IMR-90 (cell line): Measurements from ENCODE around the gene CTNNA1. TPM values are rescaled to one million over a fixed set of nuclear protein-coding genes. Genes with fewer than 3 reads are reported as not detected.

ENCODE experiments used
- ATAC-seq: fragments of 200-7000 bp; cut with Tn5 transposase; 2 replicates; pipeline ENCODE4 v1.9.1; 2020; ENCODE audit warnings: low read depth, mild to moderate bottlenecking, moderate library complexity
- BruUV-seq: library from RNA; stranded (reverse); fragments of 400-500 nt; replicated peaks from 2 replicates; lab custom pipeline; 2021; lab: Mats Ljungman, UMichigan
- CTCF ChIA-PET: fragments of 300-600 bp; formaldehyde crosslinking; extraction: SDS; loops from one replicate; lab custom pipeline; 2021; ENCODE audit warnings: antibody characterized with exemption; lab: Yijun Ruan, JAX
- POLR2A ChIA-PET: fragments of 300-600 bp; sonication (Branson Sonifier 250); formaldehyde crosslinking; loops from one replicate; lab custom pipeline; 2022; ENCODE audit warnings: antibody characterized with exemption; ENCODE audit not compliant: unreplicated experiment; lab: Charles Lee
- DNase-seq: peaks from one replicate; pipeline ENCODE4 v3.0.0; 2013
- H2AFZ ChIP-seq: replicated peaks from 2 replicates; pipeline ENCODE3; 2013; ENCODE audit warnings: low read length, mild to moderate bottlenecking; ENCODE audit not compliant: poor library complexity
- H2AK5ac ChIP-seq: 2 replicates; pipeline ENCODE4 v1.6.1; 2013; ENCODE audit warnings: low read depth, low read length, inconsistent platforms
- H2AK9ac ChIP-seq: replicated peaks from 2 replicates; pipeline ENCODE3; 2013; ENCODE audit warnings: mild to moderate bottlenecking, low read depth, low read length, moderate library complexity; ENCODE audit not compliant: poor library complexity
- H2BK120ac ChIP-seq: 2 replicates; pipeline ENCODE4 v1.6.1; 2013; ENCODE audit warnings: low read depth, low read length, inconsistent platforms
- H2BK15ac ChIP-seq: 3 replicates; pipeline ENCODE4 v1.6.1; 2013; ENCODE audit warnings: low read depth, low read length, inconsistent platforms
- H2BK20ac ChIP-seq: 2 replicates; pipeline ENCODE4 v1.6.1; 2013; ENCODE audit warnings: low read depth, mild to moderate bottlenecking, inconsistent platforms, low read length, moderate library complexity
- H2BK5ac ChIP-seq: 2 replicates; pipeline ENCODE4 v1.6.1; 2013; ENCODE audit warnings: mild to moderate bottlenecking, low read depth, low read length, inconsistent platforms; ENCODE audit not compliant: poor library complexity, severe bottlenecking
- H3K14ac ChIP-seq: replicated peaks from 2 replicates; pipeline ENCODE4 v1.6.1; 2013; ENCODE audit warnings: low read depth, low read length, inconsistent platforms
- H3K18ac ChIP-seq: 2 replicates; pipeline ENCODE4 v1.6.1; 2013; ENCODE audit warnings: low read depth, low read length, control low read depth
- H3K23ac ChIP-seq: 2 replicates; pipeline ENCODE4 v1.6.1; 2013; ENCODE audit warnings: low read depth, low read length, inconsistent platforms
- H3K27ac ChIP-seq: 2 replicates; pipeline ENCODE4 v1.5.1; 2013; ENCODE audit warnings: mild to moderate bottlenecking, control low read depth, low read length; ENCODE audit not compliant: insufficient read depth
- H3K27me3 ChIP-seq: 2 replicates; pipeline ENCODE4 v1.6.1; 2013; ENCODE audit warnings: low read length; ENCODE audit not compliant: control insufficient read depth, insufficient read depth
- H3K36me3 ChIP-seq: 2 replicates; pipeline ENCODE4 v1.6.1; 2013; ENCODE audit warnings: low read length, mixed read lengths; ENCODE audit not compliant: control insufficient read depth, insufficient read depth
- H3K4ac ChIP-seq: 2 replicates; pipeline ENCODE4 v1.6.1; 2013; ENCODE audit warnings: low read depth, low read length, inconsistent platforms
- H3K4me1 ChIP-seq: 2 replicates; pipeline ENCODE4 v1.6.1; 2013; ENCODE audit warnings: low read length, mixed read lengths; ENCODE audit not compliant: control insufficient read depth, insufficient read depth
- H3K4me2 ChIP-seq: 2 replicates; pipeline ENCODE4 v1.6.1; 2013; ENCODE audit warnings: low read depth, mild to moderate bottlenecking, control low read depth, low read length, moderate library complexity
- H3K4me3 ChIP-seq: 2 replicates; pipeline ENCODE4 v1.5.1; 2013; ENCODE audit warnings: low read depth, mild to moderate bottlenecking, control low read depth, low read length, moderate library complexity; ENCODE audit not compliant: insufficient read depth
- H3K56ac ChIP-seq: 2 replicates; pipeline ENCODE4 v1.6.1; 2013; ENCODE audit warnings: low read length, inconsistent platforms; ENCODE audit not compliant: insufficient read depth; ENCODE audit errors: extremely low read depth
- H3K79me1 ChIP-seq, 2 experiments: 2 replicates each; pipeline ENCODE4 v1.6.1; 2013; ENCODE audit warnings: low read length in 2 of 2, inconsistent platforms in 1 of 2, low read depth in 1 of 2
- H3K9ac ChIP-seq: 2 replicates; pipeline ENCODE4 v1.6.1; 2013; ENCODE audit warnings: low read depth, low read length, control low read depth
- H3K9me1 ChIP-seq: 2 replicates; pipeline ENCODE4 v1.6.1; 2013; ENCODE audit warnings: low read length, inconsistent platforms; ENCODE audit not compliant: insufficient read depth
- H3K9me3 ChIP-seq: 2 replicates; pipeline ENCODE4 v1.6.1; 2013; ENCODE audit warnings: low read length; ENCODE audit not compliant: control insufficient read depth, insufficient read depth
- H4K20me1 ChIP-seq: 2 replicates; pipeline ENCODE4 v1.6.1; 2013; ENCODE audit warnings: low read length, inconsistent platforms; ENCODE audit not compliant: insufficient read depth
- H4K5ac ChIP-seq: 2 replicates; pipeline ENCODE4 v1.6.1; 2013; ENCODE audit warnings: mild to moderate bottlenecking, low read depth, low read length, control low read depth
- H4K8ac ChIP-seq, 2 experiments: 2 replicates each; pipeline ENCODE4 v1.6.1; 2013; ENCODE audit warnings: low read depth in 2 of 2, low read length in 2 of 2, control low read depth in 1 of 2, inconsistent platforms in 1 of 2
- H4K91ac ChIP-seq: 2 replicates; pipeline ENCODE4 v1.6.1; 2013; ENCODE audit warnings: low read depth, low read length, inconsistent platforms; ENCODE audit not compliant: insufficient read depth
- BHLHE40 ChIP-seq: fragments of 150-350 bp; IDR thresholded peaks from 2 replicates; pipeline ENCODE4 v1.6.1; 2016; ENCODE audit warnings: mild to moderate bottlenecking, low read depth, low read length
- CEBPB ChIP-seq: IDR thresholded peaks from 2 replicates; pipeline ENCODE4 v1.6.1; 2012; ENCODE audit warnings: low read depth, low read length, improper control_type of control experiment
- CHD1 ChIP-seq: IDR thresholded peaks from 2 replicates; pipeline ENCODE4 v1.6.1; 2012; ENCODE audit warnings: low read depth, low read length, improper control_type of control experiment
- CTCF ChIP-seq: conservative IDR thresholded peaks from 2 replicates; pipeline ENCODE4 v1.5.1; 2012; ENCODE audit warnings: mild to moderate bottlenecking, low read depth, low read length, improper control_type of control experiment
- FOS ChIP-seq: fragments of 150-350 bp; IDR thresholded peaks from 2 replicates; pipeline ENCODE4 v1.6.1; 2016; ENCODE audit warnings: low read depth, low read length
- MAFK ChIP-seq: IDR thresholded peaks from 2 replicates; pipeline ENCODE4 v1.6.1; 2012; ENCODE audit warnings: low read depth, low read length, improper control_type of control experiment
- MAZ ChIP-seq: IDR thresholded peaks from 2 replicates; pipeline ENCODE4 v1.6.1; 2012; ENCODE audit warnings: low read depth, mild to moderate bottlenecking, low read length, improper control_type of control experiment, moderate library complexity, borderline replicate concordance
- MXI1 ChIP-seq: IDR thresholded peaks from 2 replicates; pipeline ENCODE4 v1.6.1; 2012; ENCODE audit warnings: low read depth, mild to moderate bottlenecking, low read length, moderate library complexity, borderline replicate concordance
- NFE2L2 ChIP-seq: fragments of 150-350 bp; IDR thresholded peaks from 2 replicates; pipeline ENCODE4 v1.6.1; 2016; ENCODE audit warnings: low read depth, mild to moderate bottlenecking, low read length
- POLR2A ChIP-seq: IDR thresholded peaks from 2 replicates; pipeline ENCODE4 v1.6.1; 2012; ENCODE audit warnings: mild to moderate bottlenecking, low read depth, low read length
- RAD21 ChIP-seq: IDR thresholded peaks from 2 replicates; pipeline ENCODE4 v1.6.1; 2012; ENCODE audit warnings: low read length, improper control_type of control experiment
- RCOR1 ChIP-seq: IDR thresholded peaks from 2 replicates; pipeline ENCODE4 v1.6.1; 2012; ENCODE audit warnings: mild to moderate bottlenecking, low read length, improper control_type of control experiment; ENCODE audit not compliant: insufficient replicate concordance
- RFX5 ChIP-seq: IDR thresholded peaks from 2 replicates; pipeline ENCODE4 v1.8.0; 2012; ENCODE audit warnings: low read depth, mild to moderate bottlenecking, low read length, moderate library complexity
- SMC3 ChIP-seq: fragments of 150-350 bp; IDR thresholded peaks from 2 replicates; pipeline ENCODE4 v1.6.1; 2016; ENCODE audit warnings: low read depth, mild to moderate bottlenecking, antibody characterized with exemption, low read length, moderate library complexity
- USF2 ChIP-seq: fragments of 150-350 bp; IDR thresholded peaks from 2 replicates; pipeline ENCODE4 v1.6.1; 2017; ENCODE audit warnings: mild to moderate bottlenecking, antibody characterized with exemption, low read length, low read depth
- WGBS, 2 experiments: methylation state at CpG; one replicate each; pipeline versions ENCODE4 v1.1.5 to v1.1.7; 2013; ENCODE audit warnings: missing lambda C conversion rate in 2 of 2; ENCODE audit not compliant: insufficient read length in 1 of 2; ENCODE audit errors: extremely low coverage in 2 of 2; 5-methylcytosine and 5-hydroxymethylcytosine counted together
- dilution Hi-C: fragments of 300-500 bp; cut with HindIII; formaldehyde crosslinking; loops from one replicate; pipeline ENCODE4 v1.14.3; 2018; ENCODE audit warnings: low sequenced_read_pairs; ENCODE audit not compliant: unreplicated experiment
- in situ Hi-C: fragments of 300-500 bp; cut with MboI; formaldehyde crosslinking; loops from 3 replicates; pipeline ENCODE4 v1.14.3; 2019; ENCODE audit warnings: low sequenced_read_pairs, inconsistent platforms, mixed read lengths
- intact Hi-C: fragments of 100-400 bp; cut with micrococcal nuclease; formaldehyde crosslinking; loops from 2 replicates; pipeline ENCODE4 v1.10.0; 2022
- polyA plus RNA-seq, 3 experiments: library from polyadenylated mRNA; depleted of rRNA; stranded (reverse); fragments of >200 nt; gene quantifications; 2 replicates each; pipeline ENCODE4 v1.2.3, GENCODE V29; 2012; ENCODE audit warnings: low replicate concordance in 1 of 3
- total RNA-seq: library from RNA; depleted of rRNA; stranded (reverse); fragments of >200 nt; gene quantifications from 2 replicates; pipeline ENCODE4 v1.2.3, GENCODE V29; 2012

The CTNNA1 gene
- total and polyA plus RNA-seq, 2 of the 4 experiments (the other 2 are of a cell fraction), result 220 to 471 TPM

GRCh38 chr5:138833726-138834480 is 80.7 kb downstream of the CTNNA1 start:
- H3K9me1 ChIP-seq, result 0 out of 2 replicates have a peak, but pooled peaks cover 3% of the 10 kb centered on the region
- H4K20me1 ChIP-seq, result peaks cover 63% of the 10 kb centered on the region
- DNase-seq (no peak), ATAC-seq (no peak)
- H4K5ac ChIP-seq, result no peak overlapping the region
- WGBS, 2 experiments, result no CpG with 5 or more reads among the region's 3 CpGs
- no peak overlapping the region for H3K14ac ChIP-seq
- H4K8ac ChIP-seq, result no peak overlapping the region
- dilution Hi-C loops (no loop called here), intact Hi-C loops (no loop called here), in situ Hi-C loops (no loop called here)
- no peak overlapping the region for H3K9ac ChIP-seq
- POLR2A ChIA-PET, result no interaction called here
- peaks cover 6% of the 10 kb centered on the region for H3K4me1 ChIP-seq
- no peak overlapping the region for H3K4ac ChIP-seq
- H3K18ac ChIP-seq, result no peak overlapping the region
- H3K4me3 ChIP-seq, result no peak overlapping the region
- H2AK9ac ChIP-seq, result no peak overlapping the region
- H3K36me3 ChIP-seq, result peaks cover 9% of the 10 kb centered on the region
- H2BK20ac ChIP-seq, result no peak overlapping the region
- H3K4me2 ChIP-seq, result no peak overlapping the region
- no peak overlapping the region for H2AFZ ChIP-seq
- CTCF ChIA-PET, result interaction anchor here (0.9 kb wide), 1 partner anchor 14 kb away, joined by 3 read pairs; no protein-coding TSS in a partner anchor
- H3K9me3 ChIP-seq, result no peaks in the 10 kb centered on the region
- H3K23ac ChIP-seq, result no peak overlapping the region
- no peak overlapping the region for H3K27ac ChIP-seq
- H2BK120ac ChIP-seq, result no peak overlapping the region
- H2BK5ac ChIP-seq, result no peak overlapping the region
- H3K56ac ChIP-seq, result no peak overlapping the region
- H2AK5ac ChIP-seq, result no peak overlapping the region
- peaks cover 33 to 76% of the 10 kb centered on the region in 2 experiments for H3K79me1 ChIP-seq
- H4K91ac ChIP-seq, result no peak overlapping the region
- no TSS peak for BruUV-seq
- H3K27me3 ChIP-seq, result no peaks in the 10 kb centered on the region
- H2BK15ac ChIP-seq, result no peak overlapping the region
- TF ChIP-seq BHLHE40 (no peak), MAFK (no peak), POLR2A (no peak), MAZ (no peak), SMC3 (no peak), NFE2L2 (no peak), CTCF (no peak), RCOR1 (no peak), MXI1 (no peak), RFX5 (no peak), RAD21 (no peak), CHD1 (no peak), USF2 (no peak), CEBPB (no peak), FOS (no peak)
